Measurements from ENCODE around the gene KCNF1.

DNA sequence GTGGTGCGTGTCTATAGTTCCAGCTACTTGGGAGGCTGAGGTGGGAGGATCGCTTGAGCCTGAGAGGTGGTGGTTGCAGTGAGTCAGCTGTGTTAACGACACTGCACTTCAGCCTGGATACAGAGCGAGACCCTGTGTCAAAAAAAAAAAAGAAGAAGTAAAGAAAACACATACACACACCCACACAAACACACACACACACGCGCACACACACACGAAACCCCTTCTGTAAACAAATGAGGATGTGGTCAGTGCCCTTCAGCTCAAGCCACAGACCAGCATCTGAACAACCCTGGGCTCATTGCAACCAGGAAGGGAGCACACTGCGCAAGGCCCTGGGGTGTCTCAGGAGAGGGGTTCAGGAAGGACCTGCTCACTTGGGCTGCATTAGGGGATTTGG is 47.9 kb upstream of the KCNF1 start:
- TF ChIP-seq MYC (IDR thresholded peaks at IDR 0.05; ENCODE audit: low read depth, low read length) (no peak; the same call in 1 of the 2 replicates), POLR2A (IDR thresholded peaks at IDR 0.05; ENCODE audit: extremely low read depth, insufficient read length) (no peak)
- TF ChIP-seq, protein P1, sequence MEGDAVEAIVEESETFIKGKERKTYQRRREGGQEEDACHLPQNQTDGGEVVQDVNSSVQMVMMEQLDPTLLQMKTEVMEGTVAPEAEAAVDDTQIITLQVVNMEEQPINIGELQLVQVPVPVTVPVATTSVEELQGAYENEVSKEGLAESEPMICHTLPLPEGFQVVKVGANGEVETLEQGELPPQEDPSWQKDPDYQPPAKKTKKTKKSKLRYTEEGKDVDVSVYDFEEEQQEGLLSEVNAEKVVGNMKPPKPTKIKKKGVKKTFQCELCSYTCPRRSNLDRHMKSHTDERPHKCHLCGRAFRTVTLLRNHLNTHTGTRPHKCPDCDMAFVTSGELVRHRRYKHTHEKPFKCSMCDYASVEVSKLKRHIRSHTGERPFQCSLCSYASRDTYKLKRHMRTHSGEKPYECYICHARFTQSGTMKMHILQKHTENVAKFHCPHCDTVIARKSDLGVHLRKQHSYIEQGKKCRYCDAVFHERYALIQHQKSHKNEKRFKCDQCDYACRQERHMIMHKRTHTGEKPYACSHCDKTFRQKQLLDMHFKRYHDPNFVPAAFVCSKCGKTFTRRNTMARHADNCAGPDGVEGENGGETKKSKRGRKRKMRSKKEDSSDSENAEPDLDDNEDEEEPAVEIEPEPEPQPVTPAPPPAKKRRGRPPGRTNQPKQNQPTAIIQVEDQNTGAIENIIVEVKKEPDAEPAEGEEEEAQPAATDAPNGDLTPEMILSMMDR (IDR thresholded peaks at IDR 0.05; ENCODE audit: low read depth, low read length): no peak

Measured in NB4 (cell line).